Cardiac muscle cell (in vitro differentiated cells and primary cell): ENCODE measurements around the gene ELP5. TPM values are rescaled to one million over a fixed set of nuclear protein-coding genes. Genes with fewer than 3 reads are reported as not detected.

Experiments used
- DNase-seq, 2 donors: peaks; one replicate each; pipeline versions ENCODE4 v3.0.0 to v3.0.0-alpha.2; 2010 to 2017; ENCODE audit warnings: low read depth in 1 of 2, low spot score in 1 of 2
- H3K27ac ChIP-seq: fragments of 200-600 bp; sonication (generic); 2 replicates; pipeline ENCODE4 v1.5.1; 2016
- H3K27me3 ChIP-seq: fragments of 200-600 bp; sonication (generic); 2 replicates; pipeline ENCODE4 v1.6.0; 2016; ENCODE audit warnings: control low read depth
- H3K36me3 ChIP-seq: fragments of 200-600 bp; sonication (generic); 2 replicates; pipeline ENCODE4 v1.5.1; 2016; ENCODE audit warnings: control low read depth
- H3K4me1 ChIP-seq: fragments of 200-600 bp; sonication (generic); 2 replicates; pipeline ENCODE4 v1.8.1; 2017; ENCODE audit warnings: low read depth, mild to moderate bottlenecking, mixed run types
- H3K4me3 ChIP-seq: fragments of 200-600 bp; sonication (generic); 2 replicates; pipeline ENCODE4 v1.5.1; 2016; ENCODE audit warnings: mild to moderate bottlenecking
- H3K9me3 ChIP-seq: fragments of 200-600 bp; sonication (generic); 2 replicates; pipeline ENCODE4 v1.5.1; 2017; ENCODE audit warnings: low read depth, mild to moderate bottlenecking, control low read depth
- CTCF ChIP-seq: IDR thresholded peaks from 2 replicates; pipeline ENCODE4 v1.5.1; 2012; ENCODE audit warnings: low read depth, mild to moderate bottlenecking, low read length
- polyA plus RNA-seq: library from polyadenylated mRNA; unstranded; fragments of >200 nt; fragmentation: Nextera tagmentation; extraction: Ambion mirVana; gene quantifications from 2 replicates; pipeline ENCODE4 v1.2.1, GENCODE V29; 2016
- total RNA-seq: library from RNA; depleted of rRNA; stranded (reverse); fragments of >200 nt; gene quantifications from 2 replicates; pipeline ENCODE4 v1.2.3, GENCODE V29; 2016

ELP5 gene
- total and polyA plus RNA-seq, 2 experiments from 2014 or later: 54.5 to 62.3 TPM

DNA sequence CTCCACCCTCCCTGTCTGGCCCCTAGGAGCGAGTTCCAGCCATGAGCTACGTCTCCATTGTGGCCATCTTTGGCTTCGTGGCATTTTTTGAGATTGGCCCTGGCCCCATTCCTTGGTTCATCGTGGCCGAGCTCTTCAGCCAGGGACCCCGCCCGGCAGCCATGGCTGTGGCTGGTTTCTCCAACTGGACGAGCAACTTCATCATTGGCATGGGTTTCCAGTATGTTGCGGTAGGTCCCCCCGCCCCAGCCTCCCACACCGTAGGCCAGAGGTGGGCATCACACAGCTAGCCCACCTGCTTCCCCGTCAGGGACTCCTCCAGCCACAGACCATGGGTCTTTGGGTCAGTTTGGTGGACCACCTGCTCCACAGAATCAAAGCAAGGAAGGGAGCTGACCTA lies 33.7 kb downstream of the ELP5 start:
- Histone ChIP-seq H3K9me3 (no peaks in the 10 kb centered on the region), H3K36me3 (peaks cover 27% of the 10 kb centered on the region), H3K27ac (no peak overlapping the region), H3K4me3 (no peak overlapping the region), H3K27me3 (no peaks in the 10 kb centered on the region), H3K4me1 (peaks cover 2% of the 10 kb centered on the region)
- no peak for DNase-seq
- TF ChIP-seq CTCF: no peak

DNA sequence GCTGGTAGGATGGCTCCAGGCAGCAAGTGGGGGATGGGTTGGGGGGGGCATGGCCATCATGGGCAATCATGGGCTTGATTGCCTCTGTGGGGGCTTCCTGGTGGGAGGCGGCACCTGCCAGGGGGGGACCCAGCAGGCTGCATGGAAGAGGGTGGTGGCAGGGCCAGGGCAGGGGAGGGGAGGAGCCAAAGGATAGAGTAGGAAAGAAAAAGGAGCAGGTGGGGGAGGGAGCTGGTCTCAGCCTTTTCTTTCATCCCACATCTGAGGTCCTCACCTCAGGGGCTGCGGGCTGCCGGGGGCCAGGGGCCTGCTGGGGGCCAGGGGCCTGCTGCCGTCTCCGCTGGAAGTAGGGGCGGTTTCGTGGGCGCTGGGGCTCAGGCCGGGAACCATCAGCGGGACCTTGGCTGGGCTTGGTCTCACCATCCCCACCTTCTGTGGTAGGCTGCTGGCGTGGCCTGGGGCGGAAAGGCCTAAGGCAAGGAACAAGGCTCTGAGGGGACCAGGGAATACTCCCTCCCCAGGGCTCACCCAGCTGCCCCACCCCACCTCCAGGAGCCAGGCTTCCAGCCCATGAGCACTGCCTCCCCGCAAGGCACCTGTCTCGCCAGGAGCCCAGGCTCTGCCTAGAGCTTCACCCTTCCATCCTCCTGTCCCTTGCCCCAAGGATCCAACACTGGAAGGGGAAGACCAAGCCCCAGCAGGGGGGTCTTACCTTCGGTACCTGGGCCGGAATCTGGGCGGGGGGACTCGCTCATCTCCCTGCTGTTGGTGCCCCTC lies 37.4 kb downstream of the ELP5 start:
- TF ChIP-seq CTCF: no peak
- H3K36me3 ChIP-seq: peaks cover 24% of the 10 kb centered on the region
- no peaks in the 10 kb centered on the region for H3K27me3 ChIP-seq
- H3K27ac ChIP-seq: peak overlapping the region; percentile 34
- no peaks in the 10 kb centered on the region for H3K9me3 ChIP-seq
- H3K4me1 ChIP-seq: peaks cover 35% of the 10 kb centered on the region
- DNase-seq: no peak
- no peak overlapping the region for H3K4me3 ChIP-seq

- DNase-seq: no peak
- Histone ChIP-seq H3K9me3 (no peaks in the 10 kb centered on the region), H3K4me1 (peaks cover 35% of the 10 kb centered on the region), H3K27ac (no peak overlapping the region), H3K27me3 (no peaks in the 10 kb centered on the region), H3K36me3 (peaks cover 17% of the 10 kb centered on the region), H3K4me3 (no peak overlapping the region)
- TF ChIP-seq CTCF: no peak
These were observed 38.2 kb downstream of the ELP5 start for GRCh38 chr17:7290166-7290565.

DNA sequence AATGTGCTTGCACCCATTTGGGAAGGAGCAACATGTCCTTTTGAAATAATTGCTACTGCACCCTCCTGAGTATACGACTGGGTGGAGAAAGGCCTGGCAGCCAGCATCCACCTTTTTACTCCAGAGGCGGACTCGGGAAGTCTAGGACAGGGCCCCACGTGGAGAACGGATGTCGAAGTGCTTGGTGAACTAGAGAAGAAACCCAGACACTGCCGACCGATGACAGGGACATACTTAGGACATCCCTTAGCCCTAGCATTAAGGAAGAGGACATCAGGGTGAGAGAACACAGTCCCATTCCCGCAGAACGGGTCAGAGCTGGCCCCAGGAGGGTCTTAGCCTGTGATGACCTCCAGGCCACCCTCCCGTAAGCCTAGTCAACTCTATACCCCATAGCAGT lies 38.7 kb downstream of the ELP5 start:
- Histone ChIP-seq H3K4me1 (peaks cover 35% of the 10 kb centered on the region), H3K9me3 (no peaks in the 10 kb centered on the region), H3K27ac (peak overlapping the region; percentile 23), H3K27me3 (peaks cover 4% of the 10 kb centered on the region), H3K4me3 (no peak overlapping the region), H3K36me3 (peaks cover 12% of the 10 kb centered on the region)
- TF ChIP-seq CTCF: no peak
- DNase-seq: no peak

DNA sequence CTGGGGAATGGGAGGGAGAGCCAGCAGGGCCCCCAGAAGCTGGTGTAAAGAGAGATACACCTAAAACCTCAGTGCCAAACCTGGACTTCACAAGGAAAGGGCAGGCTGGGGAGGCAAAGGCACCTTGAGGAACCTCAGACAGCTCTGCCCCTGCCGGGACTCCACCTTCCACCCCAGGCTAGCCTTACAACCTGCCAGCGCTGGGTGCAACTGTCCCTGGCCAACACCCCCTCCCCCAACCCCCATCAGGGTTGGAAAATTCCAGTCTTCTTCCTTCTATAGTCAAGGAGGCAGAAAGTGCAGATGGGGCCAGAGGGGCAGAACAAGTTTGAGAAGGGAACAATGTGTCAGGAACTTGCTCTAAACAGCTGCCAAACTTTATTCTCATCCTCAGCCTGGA lies 40.2 kb downstream of the ELP5 start:
- H3K4me1 ChIP-seq: peaks cover 41% of the 10 kb centered on the region

More for the DNA sequence above, 40.2 kb downstream of the ELP5 start:
- TF ChIP-seq CTCF: no peak
- H3K9me3 ChIP-seq: no peaks in the 10 kb centered on the region
- peak overlapping the region; percentile 70 for H3K27ac ChIP-seq
- H3K4me3 ChIP-seq: no peak overlapping the region
- peaks cover 4% of the 10 kb centered on the region for H3K27me3 ChIP-seq
- H3K36me3 ChIP-seq: peaks cover 3% of the 10 kb centered on the region
- DNase-seq: no peak
